Mesendoderm (in vitro differentiated cells): ENCODE data around the gene FXYD7.

Source experiments
- DNase-seq: peaks from one replicate; pipeline ENCODE4 v3.0.0; 2013
- H2AK5ac ChIP-seq: 2 replicates; pipeline ENCODE4 v1.6.1; 2013; ENCODE audit warnings: low read length, inconsistent platforms
- H2BK120ac ChIP-seq: 2 replicates; pipeline ENCODE4 v1.6.1; 2013; ENCODE audit warnings: low read depth, mild to moderate bottlenecking, low read length, moderate library complexity, mixed read lengths
- H2BK15ac ChIP-seq: replicated peaks from 2 replicates; pipeline ENCODE4 v1.6.1; 2013; ENCODE audit warnings: low read depth, mild to moderate bottlenecking, moderate library complexity
- H2BK5ac ChIP-seq: 2 replicates; pipeline ENCODE4 v1.6.1; 2013; ENCODE audit warnings: low read length, inconsistent platforms
- H3K18ac ChIP-seq: 2 replicates; pipeline ENCODE4 v1.6.1; 2013; ENCODE audit warnings: mild to moderate bottlenecking, low read length, mixed read lengths
- H3K23ac ChIP-seq: one replicate; pipeline ENCODE4 v1.6.1; 2013; ENCODE audit warnings: low read length
- H3K27ac ChIP-seq: 2 replicates; pipeline ENCODE4 v1.5.1; 2013; ENCODE audit warnings: low read depth, mild to moderate bottlenecking, inconsistent platforms, low read length, moderate library complexity
- H3K27me3 ChIP-seq: 2 replicates; pipeline ENCODE4 v1.6.1; 2013; ENCODE audit warnings: low read length, control low read depth, mild to moderate bottlenecking, inconsistent platforms; ENCODE audit not compliant: insufficient read depth, poor library complexity
- H3K36me3 ChIP-seq: 2 replicates; pipeline ENCODE4 v1.6.1; 2013; ENCODE audit warnings: low read length, inconsistent platforms; ENCODE audit not compliant: control insufficient read depth, insufficient read depth
- H3K4ac ChIP-seq: one replicate; pipeline ENCODE4 v1.6.1; 2013; ENCODE audit warnings: low read depth, mild to moderate bottlenecking, low read length, moderate library complexity
- H3K4me1 ChIP-seq: 2 replicates; pipeline ENCODE4 v1.6.1; 2013; ENCODE audit warnings: low read depth, low read length, inconsistent platforms; ENCODE audit not compliant: control insufficient read depth
- H3K4me2 ChIP-seq: 2 replicates; pipeline ENCODE4 v1.6.1; 2013; ENCODE audit warnings: low read length
- H3K4me3 ChIP-seq: 2 replicates; pipeline ENCODE4 v1.5.1; 2013; ENCODE audit warnings: mild to moderate bottlenecking, low read length
- H3K56ac ChIP-seq: one replicate; pipeline ENCODE4 v1.6.1; 2013; ENCODE audit warnings: low read length
- H3K79me1 ChIP-seq: 2 replicates; pipeline ENCODE4 v1.6.1; 2013; ENCODE audit warnings: low read length, inconsistent platforms
- H3K79me2 ChIP-seq: 2 replicates; pipeline ENCODE4 v1.6.1; 2013; ENCODE audit warnings: mild to moderate bottlenecking, low read length; ENCODE audit not compliant: control insufficient read depth, insufficient read depth
- H3K9ac ChIP-seq: 2 replicates; pipeline ENCODE4 v1.6.1; 2013; ENCODE audit warnings: low read length, inconsistent platforms
- H4K5ac ChIP-seq: one replicate; pipeline ENCODE4 v1.6.1; 2013; ENCODE audit warnings: low read length
- H4K8ac ChIP-seq: one replicate; pipeline ENCODE4 v1.6.1; 2013; ENCODE audit warnings: low read depth, mild to moderate bottlenecking, control low read depth, low read length, moderate library complexity
- WGBS: extraction: QIAGEN DNeasy Blood & Tissue Kit; methylation state at CpG from one replicate; pipeline ENCODE4 v1.1.7; 2013; ENCODE audit warnings: low lambda C conversion rate, missing lambda C conversion rate; ENCODE audit not compliant: insufficient coverage; ENCODE audit errors: extremely low coverage; 5-methylcytosine and 5-hydroxymethylcytosine counted together

The FXYD7 gene

DNA sequence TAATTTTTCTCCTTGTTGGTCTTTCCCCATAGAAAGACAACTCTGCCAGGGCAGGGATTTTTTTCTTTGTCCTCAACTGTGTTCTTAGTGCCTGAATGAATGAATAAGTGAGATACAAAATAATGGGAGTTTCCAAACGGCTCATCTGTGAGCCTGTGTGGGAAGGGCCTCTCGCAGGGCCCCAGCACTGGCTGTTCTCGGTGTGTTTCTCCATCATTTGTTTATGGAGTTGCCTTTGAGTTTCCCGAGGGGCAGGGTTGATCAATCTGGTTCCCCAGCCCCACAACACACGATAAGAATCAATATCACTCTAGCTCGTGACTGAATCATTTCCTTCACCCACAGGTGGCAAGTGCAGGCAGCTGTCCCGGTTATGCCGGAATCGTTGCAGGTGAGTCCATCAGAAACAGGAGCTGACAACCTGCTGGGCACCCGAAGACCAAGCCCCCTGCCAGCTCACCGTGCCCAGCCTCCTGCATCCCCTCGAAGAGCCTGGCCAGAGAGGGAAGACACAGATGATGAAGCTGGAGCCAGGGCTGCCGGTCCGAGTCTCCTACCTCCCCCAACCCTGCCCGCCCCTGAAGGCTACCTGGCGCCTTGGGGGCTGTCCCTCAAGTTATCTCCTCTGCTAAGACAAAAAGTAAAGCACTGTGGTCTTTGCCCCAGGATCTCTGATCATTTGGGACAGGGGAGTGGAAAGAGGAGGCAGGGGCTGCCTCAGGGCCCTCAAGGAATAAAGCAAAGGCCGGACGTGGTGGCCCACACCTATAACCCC, 26.4 kb downstream of the FXYD7 start:
- H3K56ac ChIP-seq = no peak overlapping the region
- H3K27me3 ChIP-seq = no peaks in the 10 kb centered on the region
- H4K8ac ChIP-seq = no peak overlapping the region
- no peaks in the 10 kb centered on the region for H3K4me1 ChIP-seq
- H3K27ac ChIP-seq = no peak overlapping the region
- H3K79me2 ChIP-seq = no peaks in the 10 kb centered on the region
- no peak overlapping the region for H3K18ac ChIP-seq
- H4K5ac ChIP-seq = no peak overlapping the region
- no peak overlapping the region for H3K4me2 ChIP-seq
- H2AK5ac ChIP-seq = no peak overlapping the region
- no peak overlapping the region for H3K9ac ChIP-seq
- no peak overlapping the region for H3K4ac ChIP-seq
- no peak overlapping the region for H2BK15ac ChIP-seq
- H3K23ac ChIP-seq = no peak overlapping the region
- no peak overlapping the region for H2BK5ac ChIP-seq
- peaks cover 4% of the 10 kb centered on the region for H3K36me3 ChIP-seq
- no CpG with 5 or more reads among the region's 18 CpGs for WGBS
- H3K4me3 ChIP-seq = no peak overlapping the region
- no peak for DNase-seq
- no peaks in the 10 kb centered on the region for H3K79me1 ChIP-seq
- no peak overlapping the region for H2BK120ac ChIP-seq

- H3K23ac ChIP-seq = no peak overlapping the region
- no peaks in the 10 kb centered on the region for H3K4me1 ChIP-seq
- no peaks in the 10 kb centered on the region for H3K27me3 ChIP-seq
- no peak overlapping the region for H2BK15ac ChIP-seq
- no peak overlapping the region for H3K4me2 ChIP-seq
- H2BK5ac ChIP-seq = no peak overlapping the region
- H3K79me1 ChIP-seq = no peaks in the 10 kb centered on the region
- no peak overlapping the region for H4K5ac ChIP-seq
- H3K9ac ChIP-seq = no peak overlapping the region
- WGBS = no CpG with 5 or more reads among the region's 7 CpGs
- no peak overlapping the region for H2BK120ac ChIP-seq
- H3K79me2 ChIP-seq = no peaks in the 10 kb centered on the region
- no peak overlapping the region for H2AK5ac ChIP-seq
- H3K56ac ChIP-seq = no peak overlapping the region
- peaks cover 3% of the 10 kb centered on the region for H3K36me3 ChIP-seq
- no peak for DNase-seq
- H3K27ac ChIP-seq = no peak overlapping the region
- no peak overlapping the region for H3K4ac ChIP-seq
- H3K18ac ChIP-seq = no peak overlapping the region
- no peak overlapping the region for H3K4me3 ChIP-seq
- H4K8ac ChIP-seq = no peak overlapping the region
These were observed 27.5 kb downstream of the FXYD7 start for GRCh38 chr19:35170359-35171061.

GRCh38 chr19:35171730-35172129, 28.7 kb downstream of the FXYD7 start:
- Histone ChIP-seq H2BK120ac (no peak overlapping the region), H4K8ac (no peak overlapping the region), H3K4me1 (no peaks in the 10 kb centered on the region), H3K18ac (no peak overlapping the region), H2AK5ac (no peak overlapping the region), H3K79me2 (no peaks in the 10 kb centered on the region), H3K4me2 (no peak overlapping the region), H4K5ac (no peak overlapping the region), H3K9ac (no peak overlapping the region), H3K23ac (no peak overlapping the region), H3K4me3 (no peak overlapping the region), H3K4ac (no peak overlapping the region), H3K27me3 (no peaks in the 10 kb centered on the region), H3K56ac (no peak overlapping the region), H3K36me3 (no peaks in the 10 kb centered on the region), H3K27ac (no peak overlapping the region), H2BK5ac (no peak overlapping the region), H2BK15ac (no peak overlapping the region), H3K79me1 (no peaks in the 10 kb centered on the region)
- no peak for DNase-seq
- no CpG with 5 or more reads among the region's 3 CpGs for WGBS

GRCh38 chr19:35174226-35174625, 31.2 kb downstream of the FXYD7 start:
- DNase-seq = no peak
- no CpG with 5 or more reads among the region's 6 CpGs for WGBS

GRCh38 chr19:35176181-35176570, 33.1 kb downstream of the FXYD7 start:
- no peaks in the 10 kb centered on the region for H3K79me1 ChIP-seq
- H3K79me2 ChIP-seq = no peaks in the 10 kb centered on the region
- H3K9ac ChIP-seq = no peak overlapping the region
- no peak overlapping the region for H2AK5ac ChIP-seq
- no peak overlapping the region for H4K8ac ChIP-seq
- no peaks in the 10 kb centered on the region for H3K36me3 ChIP-seq
- H3K18ac ChIP-seq = no peak overlapping the region
- H3K23ac ChIP-seq = no peak overlapping the region
- no peak overlapping the region for H2BK15ac ChIP-seq
- H3K4me2 ChIP-seq = no peak overlapping the region
- H2BK120ac ChIP-seq = no peak overlapping the region
- H3K56ac ChIP-seq = no peak overlapping the region
- WGBS = no CpG with 5 or more reads among the region's 3 CpGs
- H3K27me3 ChIP-seq = no peaks in the 10 kb centered on the region
- H3K4me1 ChIP-seq = no peaks in the 10 kb centered on the region
- H4K5ac ChIP-seq = no peak overlapping the region
- H3K27ac ChIP-seq = no peak overlapping the region
- DNase-seq = no peak
- H3K4ac ChIP-seq = no peak overlapping the region
- no peak overlapping the region for H3K4me3 ChIP-seq
- H2BK5ac ChIP-seq = no peak overlapping the region

More at GRCh38 chr19:35174226-35174625, 31.2 kb downstream of the FXYD7 start:
- Histone ChIP-seq H3K18ac (no peak overlapping the region), H3K27me3 (no peaks in the 10 kb centered on the region), H3K23ac (no peak overlapping the region), H3K79me2 (no peaks in the 10 kb centered on the region), H3K56ac (no peak overlapping the region), H2AK5ac (no peak overlapping the region), H4K8ac (no peak overlapping the region), H3K4me2 (no peak overlapping the region), H2BK15ac (no peak overlapping the region), H3K27ac (no peak overlapping the region), H2BK5ac (no peak overlapping the region), H4K5ac (no peak overlapping the region), H3K36me3 (no peaks in the 10 kb centered on the region), H3K4me1 (no peaks in the 10 kb centered on the region), H3K4me3 (no peak overlapping the region), H3K9ac (no peak overlapping the region), H3K79me1 (no peaks in the 10 kb centered on the region), H3K4ac (no peak overlapping the region), H2BK120ac (no peak overlapping the region)
